HepG2 (cell line): ENCODE measurements around the gene TTBK2. TPM values are rescaled to one million over a fixed set of nuclear protein-coding genes. Genes with fewer than 3 reads are reported as not detected.

Source experiments
- ATAC-seq: fragments of 200-7000 bp; cut with Tn5 transposase; 3 replicates; pipeline ENCODE4 v1.9.1; 2020; ENCODE audit warnings: mild to moderate bottlenecking, moderate library complexity
- BruUV-seq: library from RNA; stranded (reverse); fragments of 400-500 nt; replicated peaks from 2 replicates; lab custom pipeline; 2021; lab: Mats Ljungman, UMichigan
- CTCF ChIA-PET: fragments of 300-600 bp; formaldehyde crosslinking; extraction: SDS; loops from one replicate; lab custom pipeline; 2021; ENCODE audit warnings: low total read pairs, inconsistent platforms, low intra/inter-chr PET ratio; lab: Yijun Ruan, JAX
- POLR2A ChIA-PET: fragments of 350-600 bp; sonication (Branson Sonifier 250); formaldehyde crosslinking; loops from one replicate; lab custom pipeline; 2020; ENCODE audit warnings: antibody characterized with exemption, inconsistent platforms; lab: Yijun Ruan, JAX
- DNase-seq: peaks from one replicate; pipeline ENCODE4 v3.0.0-alpha.2; 2015; ENCODE audit warnings: low spot score
- FAIRE-seq: peaks from 3 replicates; lab custom pipeline; 2011; peaks lifted over from hg19 to GRCh38; lab: Jason Lieb, UNC
- H2AFZ ChIP-seq: one replicate; pipeline ENCODE4 v1.6.1; 2011; ENCODE audit warnings: low read length, inconsistent platforms
- H3K27ac ChIP-seq: fragments of 300-600 bp; 3 replicates; pipeline ENCODE4 v1.8.0; 2011; ENCODE audit warnings: mixed run types, mild to moderate bottlenecking, mixed read lengths, low read length, inconsistent platforms; ENCODE audit not compliant: insufficient read depth; ENCODE audit errors: extremely low read length
- H3K27me3 ChIP-seq, 2 experiments: fragments of 200-600 bp in 1 of 2; 2 replicates in 1 of 2; 3 replicates in 1 of 2; pipeline versions ENCODE4 v1.6.0 to v1.8.0; 2011; ENCODE audit warnings: low read length in 2 of 2, mild to moderate bottlenecking in 2 of 2, moderate library complexity in 2 of 2, inconsistent platforms in 1 of 2; ENCODE audit not compliant: insufficient read depth in 2 of 2, control insufficient read depth in 1 of 2
- H3K36me3 ChIP-seq, 2 experiments: fragments of 200-600 bp in 1 of 2; replicated peaks in 1 of 2; 2 replicates in 1 of 2; 3 replicates in 1 of 2; pipeline versions ENCODE4 v1.5.1 to v1.8.0; 2011; ENCODE audit warnings: low read length in 2 of 2, inconsistent platforms in 1 of 2; ENCODE audit not compliant: insufficient read depth in 2 of 2, control insufficient read depth in 1 of 2
- H3K4me1 ChIP-seq: 2 replicates; pipeline ENCODE4 v1.5.1; 2012; ENCODE audit warnings: low read length, inconsistent platforms; ENCODE audit not compliant: insufficient read depth
- H3K4me2 ChIP-seq: 2 replicates; pipeline ENCODE4 v1.6.0; 2011; ENCODE audit warnings: low read depth, low read length, inconsistent platforms
- H3K4me3 ChIP-seq, 3 experiments: fragments of 200-600 bp in 1 of 3; sonication (generic), shearing (Covaris generic) in 1 of 3; replicated peaks in 1 of 3; 2 replicates each; pipeline ENCODE4 v1.5.1; 2011 to 2016; ENCODE audit warnings: low read length in 3 of 3, inconsistent platforms in 2 of 3, low read depth in 2 of 3, mild to moderate bottlenecking in 2 of 3, control low read depth in 1 of 3, mixed read lengths in 1 of 3; ENCODE audit not compliant: insufficient read depth in 1 of 3
- H3K79me2 ChIP-seq: one replicate; pipeline ENCODE4 v1.6.1; 2011; ENCODE audit warnings: low read length, inconsistent platforms; ENCODE audit not compliant: insufficient read depth
- H3K9ac ChIP-seq: 2 replicates; pipeline ENCODE4 v1.6.0; 2011; ENCODE audit warnings: mild to moderate bottlenecking, low read depth, low read length, inconsistent platforms; ENCODE audit not compliant: insufficient read depth
- H3K9me3 ChIP-seq: 2 replicates; pipeline ENCODE4 v1.5.1; 2012; ENCODE audit warnings: mild to moderate bottlenecking, low read length
- H4K20me1 ChIP-seq: 2 replicates; pipeline ENCODE4 v1.6.0; 2011; ENCODE audit warnings: inconsistent platforms, mild to moderate bottlenecking, low read length, moderate library complexity; ENCODE audit not compliant: insufficient read depth
- CSRNP1 ChIP-seq: sonication (generic); formaldehyde crosslinking; IDR thresholded peaks from 2 replicates; pipeline ENCODE4 v1.8.1; 2023; ENCODE audit warnings: mild to moderate bottlenecking, missing genetic modification reagents
- ELK4 ChIP-seq: sonication (generic); formaldehyde crosslinking; IDR thresholded peaks from 2 replicates; pipeline ENCODE4 v1.9.0; 2021; ENCODE audit warnings: missing genetic modification reagents, borderline replicate concordance
- ETS1 ChIP-seq: sonication (generic); formaldehyde crosslinking; IDR thresholded peaks from 2 replicates; pipeline ENCODE4 v1.4.0; 2020; ENCODE audit warnings: missing genetic modification reagents
- HMGXB4 ChIP-seq, 2 experiments: sonication (generic) in 1 of 2; formaldehyde crosslinking in 1 of 2; IDR thresholded peaks; 2 replicates each; pipeline versions ENCODE4 v1.4.0 to v1.6.1; 2018 to 2020; ENCODE audit warnings: missing genetic modification reagents in 2 of 2, borderline replicate concordance in 1 of 2, low read depth in 1 of 2, mild to moderate bottlenecking in 1 of 2, missing biosample characterization in 1 of 2
- NFKBIZ ChIP-seq: IDR thresholded peaks from 2 replicates; pipeline ENCODE4 v1.6.1; 2018; ENCODE audit warnings: missing genetic modification reagents, missing compliant biosample characterization
- NR2F1 ChIP-seq, 2 experiments: fragments of 450-650 bp in 1 of 2; formaldehyde crosslinking in 1 of 2; IDR thresholded peaks; 2 replicates each; pipeline versions ENCODE4 v1.5.0 to v1.6.1; 2016 to 2020; ENCODE audit warnings: mild to moderate bottlenecking in 1 of 2, missing compliant biosample characterization in 1 of 2, missing genetic modification reagents in 1 of 2, moderate library complexity in 1 of 2
- PHB2 ChIP-seq: fragments of 450-650 bp; IDR thresholded peaks from 2 replicates; pipeline ENCODE4 v1.6.1; 2018; ENCODE audit not compliant: partially characterized antibody
- RFXAP ChIP-seq: sonication (generic); formaldehyde crosslinking; IDR thresholded peaks from 2 replicates; pipeline ENCODE4 v1.4.0; 2020; ENCODE audit warnings: missing genetic modification reagents, borderline replicate concordance
- ZBTB8A ChIP-seq: sonication (generic); formaldehyde crosslinking; IDR thresholded peaks from 2 replicates; pipeline ENCODE4 v1.4.0; 2020; ENCODE audit warnings: mild to moderate bottlenecking, low read depth, missing genetic modification reagents, borderline replicate concordance
- ZMAT3 ChIP-seq: sonication (generic); formaldehyde crosslinking; conservative IDR thresholded peaks from 2 replicates; pipeline ENCODE4 v1.7.0; 2021; ENCODE audit warnings: missing genetic modification reagents
- ZNF225 ChIP-seq: sonication (generic); formaldehyde crosslinking; IDR thresholded peaks from 2 replicates; pipeline ENCODE4 v1.4.0; 2020; ENCODE audit warnings: mild to moderate bottlenecking, missing genetic modification reagents
- ZNF263 ChIP-seq: sonication (generic); formaldehyde crosslinking; IDR thresholded peaks from 2 replicates; pipeline ENCODE4 v1.4.0; 2020; ENCODE audit warnings: missing genetic modification reagents
- ZNF512 ChIP-seq: sonication (generic); formaldehyde crosslinking; IDR thresholded peaks from 2 replicates; pipeline ENCODE4 v1.4.0; 2020; ENCODE audit warnings: mild to moderate bottlenecking, missing genetic modification reagents
- ZNF567 ChIP-seq: sonication (generic); formaldehyde crosslinking; IDR thresholded peaks from 2 replicates; pipeline ENCODE4 v1.8.1; 2023; ENCODE audit warnings: mild to moderate bottlenecking, missing genetic modification reagents, borderline replicate concordance
- ZNF674 ChIP-seq: sonication (generic); formaldehyde crosslinking; IDR thresholded peaks from 2 replicates; pipeline ENCODE4 v1.5.0; 2020; ENCODE audit warnings: low read depth, mild to moderate bottlenecking, missing genetic modification reagents
- WGBS: methylation state at CpG from one replicate; pipeline ENCODE4 v1.1.6; 2017; ENCODE audit warnings: low lambda C conversion rate; 5-methylcytosine and 5-hydroxymethylcytosine counted together
- in situ Hi-C: cut with HindIII; loops from 2 replicates; pipeline ENCODE4 v1.10.0; 2017; ENCODE audit warnings: low pct_unique_long_range_greater_than_20kb; ENCODE audit not compliant: extremely low pct_ligation_motif_present
- intact Hi-C: fragments of 100-400 bp; cut with micrococcal nuclease; formaldehyde crosslinking; loops from one replicate; pipeline ENCODE4 v1.10.0; 2022; ENCODE audit not compliant: unreplicated experiment
- polyA plus RNA-seq, 8 experiments: library from polyadenylated mRNA; depleted of rRNA in 3 of 8; stranded (reverse) in 7 of 8; unstranded in 1 of 8; fragments of >200 nt; fragmentation: Illumina TruSeq in 4 of 8; extraction: Trizol in 4 of 8; gene quantifications; 2 replicates each; pipeline versions ENCODE4 v1.2.1 to v1.2.3, GENCODE V29; 2011 to 2016; ENCODE audit warnings: low read depth in 4 of 8, missing spikeins in 1 of 8, mixed read lengths in 1 of 8; ENCODE audit not compliant: insufficient read depth in 1 of 8
- total RNA-seq, 5 experiments: library from RNA; depleted of rRNA; stranded (reverse); fragments of >200 nt; fragmentation: Illumina TruSeq; extraction: Trizol; gene quantifications; 2 replicates each; pipeline ENCODE4 v1.2.3, GENCODE V29; 2016; ENCODE audit warnings: low read depth in 1 of 5

TTBK2 gene
- total and polyA plus RNA-seq, 2 of the 13 experiments (the other 11 are each of a cell fraction or from before 2014, with no cell fraction given) = 5.1 to 7.4 TPM

DNA sequence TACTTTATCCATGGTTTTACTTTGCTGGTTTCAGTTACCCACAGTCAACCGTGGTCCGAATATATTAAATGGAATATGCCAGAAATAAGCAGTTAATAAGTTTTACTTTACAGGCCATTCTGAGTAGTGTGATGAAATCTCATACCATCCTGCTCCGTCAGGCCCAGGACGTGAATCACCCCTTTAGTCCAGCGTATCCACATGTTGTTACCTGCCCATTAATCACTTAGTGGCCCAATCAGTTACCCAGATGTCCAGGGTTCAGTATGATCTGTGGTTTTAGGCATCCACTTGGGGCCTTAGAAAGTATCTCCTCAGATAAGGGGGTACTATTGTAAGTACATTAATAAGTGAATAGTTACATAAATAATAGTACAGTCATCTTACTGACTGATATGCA is 88.0 kb downstream of the TTBK2 start (continued):
- TF ChIP-seq CSRNP1 (CRISPR knock-in tag) (no peak), ZBTB8A (CRISPR knock-in tag) (no peak), ZNF225 (no peak), ZNF567 (CRISPR knock-in tag) (no peak), ZNF512 (CRISPR knock-in tag) (no peak)

DNA sequence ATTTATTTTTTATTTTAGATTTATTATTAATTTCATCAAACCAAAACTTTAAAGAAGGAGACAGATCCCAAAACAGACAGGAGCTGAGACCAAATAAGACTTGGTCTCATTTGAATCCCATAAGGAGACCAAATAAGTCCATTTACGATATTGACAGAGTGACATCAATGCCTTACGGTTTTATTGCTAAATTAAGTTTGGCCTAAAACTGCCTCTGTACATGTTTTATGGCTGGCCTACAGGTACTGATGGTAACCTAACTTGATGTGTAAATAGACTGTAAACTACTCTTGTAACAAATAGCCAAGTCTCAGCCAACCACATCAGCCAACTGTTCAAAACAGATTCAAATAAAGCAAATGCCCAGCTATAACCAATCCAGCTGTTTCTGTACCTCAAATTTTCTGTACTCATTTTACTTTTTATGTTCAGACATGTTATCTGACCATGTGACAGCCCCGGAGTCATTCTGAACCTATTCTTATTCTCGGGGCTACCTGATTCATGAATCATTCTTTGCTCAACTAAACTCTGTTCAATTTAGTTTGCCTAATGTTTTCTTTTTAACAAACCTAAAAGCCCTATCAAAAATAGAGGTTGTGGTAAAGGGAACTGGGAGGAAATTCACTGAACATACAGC is 94.2 kb downstream of the TTBK2 start:
- POLR2A ChIA-PET = no interaction called here
- Histone ChIP-seq H3K27ac (no peak overlapping the region), H3K27me3 (no peaks in the 10 kb centered on the region)
- TF ChIP-seq RFXAP (CRISPR knock-in tag) (no peak), ZNF674 (CRISPR knock-in tag) (no peak), NFKBIZ (CRISPR knock-in tag) (no peak), ZMAT3 (no peak), ETS1 (CRISPR knock-in tag) (no peak), ZNF263 (CRISPR knock-in tag) (no peak), ELK4 (CRISPR knock-in tag) (no peak), NR2F1 (CRISPR knock-in tag; IDR thresholded peaks at IDR 0.05) (no peak), HMGXB4 (CRISPR knock-in tag; IDR thresholded peaks at IDR 0.05; ENCODE audit: borderline replicate concordance in 1 of 2, low read depth in 1 of 2) (no peak), PHB2 (no peak)

More for the DNA sequence above, 94.2 kb downstream of the TTBK2 start:
- Histone ChIP-seq H3K4me3 (no peak overlapping the region), H3K9ac (no peak overlapping the region), H3K9me3 (no peaks in the 10 kb centered on the region), H4K20me1 (no peaks in the 10 kb centered on the region), H3K79me2 (no peaks in the 10 kb centered on the region), H2AFZ (no peak overlapping the region), H3K4me1 (no peaks in the 10 kb centered on the region), H3K4me2 (no peak overlapping the region), H3K36me3 (no peaks in the 10 kb centered on the region; a peak in 1 of 5 replicates)
- ATAC-seq = no peak
- no peak for DNase-seq
- BruUV-seq = no TSS peak
- FAIRE-seq = no peak
- in situ Hi-C loops (no loop called here), intact Hi-C loops (no loop called here)
- 95% methylated on average over 4 of the region's 4 CpGs for WGBS
- CTCF ChIA-PET = no interaction called here
